Common myeloid progenitor, CD34-positive (primary cell): ENCODE results near the gene ADGRL3.

Experiments
- CTCF ChIA-PET: fragments of 350-600 bp; sonication (Branson Sonifier 250); formaldehyde crosslinking; loops from one replicate; lab custom pipeline; 2021; ENCODE audit warnings: antibody characterized with exemption; lab: Charles Lee
- POLR2A ChIA-PET: fragments of 350-600 bp; sonication (Branson Sonifier 250); formaldehyde crosslinking; loops from one replicate; lab custom pipeline; 2021; ENCODE audit warnings: antibody characterized with exemption; lab: Charles Lee
- DNase-seq, 3 donors: peaks; one replicate each; pipeline versions ENCODE4 v3.0.0 to v3.0.0-alpha.2; 2013
- H3K27ac ChIP-seq, 2 experiments: 1 replicate in 1 of 2; 2 replicates in 1 of 2; pipeline ENCODE4 v1.7.0; 2013; ENCODE audit warnings: inconsistent platforms in 2 of 2, low read length in 2 of 2, mild to moderate bottlenecking in 2 of 2, low read depth in 1 of 2, moderate library complexity in 1 of 2; ENCODE audit not compliant: severe bottlenecking in 2 of 2, insufficient read depth in 1 of 2, poor library complexity in 1 of 2
- H3K27me3 ChIP-seq, 5 experiments: replicated peaks in 2 of 5; 1 replicate in 3 of 5; 2 replicates in 2 of 5; pipeline versions ENCODE4 v1.6.1 to v1.7.0; 2013; ENCODE audit warnings: low read length in 4 of 5, mild to moderate bottlenecking in 2 of 5, moderate library complexity in 2 of 5, inconsistent platforms in 1 of 5; ENCODE audit not compliant: insufficient read depth in 5 of 5, control insufficient read depth in 4 of 5
- H3K36me3 ChIP-seq, 4 experiments: 1 replicate in 2 of 4; 2 replicates in 2 of 4; pipeline versions ENCODE4 v1.6.1 to v1.7.0; 2013; ENCODE audit warnings: low read length in 3 of 4, control low read depth in 1 of 4, mild to moderate bottlenecking in 1 of 4; ENCODE audit not compliant: control insufficient read depth in 4 of 4, insufficient read depth in 4 of 4
- H3K4me1 ChIP-seq, 4 experiments: 1 replicate in 3 of 4; 2 replicates in 1 of 4; pipeline versions ENCODE4 v1.6.1 to v1.7.1; 2013; ENCODE audit warnings: low read length in 3 of 4, mild to moderate bottlenecking in 3 of 4, control low read depth in 1 of 4, inconsistent platforms in 1 of 4, moderate library complexity in 1 of 4; ENCODE audit not compliant: control insufficient read depth in 4 of 4, insufficient read depth in 4 of 4; ENCODE audit errors: control extremely low read depth in 1 of 4
- H3K4me3 ChIP-seq, 7 experiments: 1 replicate in 4 of 7; 2 replicates in 3 of 7; pipeline versions ENCODE4 v1.5.1 to v1.7.0; 2013; ENCODE audit warnings: mild to moderate bottlenecking in 7 of 7, low read length in 6 of 7, moderate library complexity in 6 of 7, inconsistent platforms in 2 of 7, low read depth in 2 of 7, control low read depth in 1 of 7; ENCODE audit not compliant: insufficient read depth in 4 of 7, control insufficient read depth in 1 of 7; ENCODE audit errors: extremely low read depth in 1 of 7
- H3K9me3 ChIP-seq, 5 experiments: 1 replicate in 4 of 5; 2 replicates in 1 of 5; pipeline versions ENCODE4 v1.6.1 to v1.7.1; 2013; ENCODE audit warnings: low read length in 4 of 5, mild to moderate bottlenecking in 2 of 5, inconsistent platforms in 1 of 5, low read depth in 1 of 5, moderate library complexity in 1 of 5; ENCODE audit not compliant: control insufficient read depth in 4 of 5, insufficient read depth in 2 of 5; ENCODE audit errors: control extremely low read depth in 1 of 5
- WGBS: methylation state at CpG from one replicate; pipeline ENCODE4 v1.1.5; 2013; ENCODE audit not compliant: insufficient coverage; 5-methylcytosine and 5-hydroxymethylcytosine counted together

The ADGRL3 gene

DNA sequence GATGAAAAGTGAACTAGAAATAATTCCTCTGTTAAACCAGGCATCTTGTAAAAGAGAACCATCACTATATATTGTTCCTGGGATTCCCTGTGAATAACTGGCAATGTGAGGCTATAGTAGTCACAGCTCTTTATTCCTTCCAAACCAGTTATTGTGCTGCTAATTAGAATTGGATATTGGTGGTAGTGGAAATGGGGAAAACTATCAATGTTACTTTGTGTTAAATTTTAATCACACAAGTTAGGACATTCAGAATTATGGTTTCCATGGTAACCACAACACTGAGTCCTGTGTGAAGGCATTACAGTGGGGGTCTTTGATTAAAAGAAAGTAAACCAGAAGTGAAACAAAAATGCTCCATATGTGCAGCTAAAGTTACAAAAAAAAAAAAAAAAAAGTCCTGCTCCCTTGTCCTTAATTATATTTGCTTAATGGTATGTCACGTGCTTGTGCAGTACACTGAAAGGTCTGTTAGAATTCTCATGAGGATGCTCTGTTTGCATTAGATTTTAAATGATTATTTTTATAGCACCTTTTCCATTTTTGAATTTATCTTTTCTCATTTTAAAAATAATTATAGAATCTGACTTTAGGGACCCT, 200.4 kb downstream of the ADGRL3 start:
- no peak overlapping the region for H3K4me3 ChIP-seq
- H3K4me1 ChIP-seq: no peaks in the 10 kb centered on the region
- H3K9me3 ChIP-seq: no peaks in the 10 kb centered on the region
- POLR2A ChIA-PET: no interaction called here
- H3K36me3 ChIP-seq: no peaks in the 10 kb centered on the region
- DNase-seq: no peak
- no peaks in the 10 kb centered on the region for H3K27me3 ChIP-seq
- CTCF ChIA-PET: no interaction called here
- no CpG with 5 or more reads among the region's 1 CpG for WGBS
- no peak overlapping the region for H3K27ac ChIP-seq

DNA sequence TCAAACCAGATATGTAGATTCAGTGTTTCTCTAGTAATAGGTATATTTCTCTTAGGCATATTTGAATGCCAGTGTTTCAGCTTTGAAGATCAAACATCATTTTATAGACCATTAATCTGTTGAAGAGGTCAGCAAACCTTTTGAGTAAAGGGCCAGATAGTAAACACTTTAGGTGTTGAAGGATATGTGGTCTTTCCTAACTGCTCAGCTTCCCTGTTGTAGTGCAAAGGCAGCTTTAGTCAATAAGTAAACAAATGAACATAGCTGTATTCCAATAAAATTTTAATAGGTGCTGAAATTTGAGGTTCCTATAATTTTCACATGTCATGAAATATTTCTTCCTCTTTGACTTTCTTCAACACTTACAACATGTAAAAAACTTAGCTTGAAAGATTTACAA, 201.6 kb downstream of the ADGRL3 start:
- POLR2A ChIA-PET: no interaction called here
- H3K4me1 ChIP-seq: no peaks in the 10 kb centered on the region
- CTCF ChIA-PET: no interaction called here
- DNase-seq: no peak
- H3K4me3 ChIP-seq: no peak overlapping the region
- no peak overlapping the region for H3K27ac ChIP-seq
- no peaks in the 10 kb centered on the region for H3K27me3 ChIP-seq
- H3K9me3 ChIP-seq: no peaks in the 10 kb centered on the region
- no peaks in the 10 kb centered on the region for H3K36me3 ChIP-seq

DNA sequence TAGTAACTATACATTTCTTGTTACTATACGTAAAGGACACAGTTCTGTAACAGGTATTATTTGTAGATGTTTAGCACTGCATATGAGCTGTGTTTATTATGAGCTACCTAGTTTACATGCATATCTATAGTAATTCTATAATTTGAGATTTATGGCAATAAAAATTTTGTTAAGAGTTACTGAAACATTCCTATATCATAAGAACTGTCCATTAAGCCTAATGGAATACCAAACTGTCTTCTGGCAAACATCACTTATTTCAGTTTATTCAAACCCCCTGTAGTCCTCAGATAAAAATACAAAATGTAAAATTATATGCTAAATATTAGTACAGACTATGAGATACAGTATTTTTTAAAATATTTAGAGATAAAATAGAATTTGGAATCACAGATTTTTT, 205.2 kb downstream of the ADGRL3 start:
- CTCF ChIA-PET: no interaction called here
- no CpG with 5 or more reads among the region's 1 CpG for WGBS
- H3K4me1 ChIP-seq: no peaks in the 10 kb centered on the region
- POLR2A ChIA-PET: no interaction called here
- H3K36me3 ChIP-seq: no peaks in the 10 kb centered on the region
- no peak overlapping the region for H3K4me3 ChIP-seq
- H3K9me3 ChIP-seq: no peaks in the 10 kb centered on the region
- H3K27me3 ChIP-seq: no peaks in the 10 kb centered on the region
- no peak for DNase-seq
- no peak overlapping the region for H3K27ac ChIP-seq

DNA sequence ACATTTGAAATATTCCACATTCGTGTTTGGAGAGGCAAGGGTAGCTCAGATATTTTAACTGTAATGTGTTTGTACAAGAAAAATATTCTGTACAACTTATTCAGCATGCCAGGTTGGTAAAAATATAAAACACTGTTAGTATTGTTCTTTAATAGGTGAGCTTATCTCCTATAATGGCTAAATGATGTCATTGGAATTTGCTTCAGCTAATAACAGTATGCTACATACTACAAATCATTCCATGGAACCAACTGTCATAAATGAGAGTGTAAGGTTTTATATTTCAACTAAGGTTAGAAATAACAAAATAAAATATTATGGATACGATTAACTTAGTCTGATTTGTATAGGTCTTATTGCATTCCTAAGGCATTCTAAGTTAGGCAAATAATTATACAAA, 206.6 kb downstream of the ADGRL3 start:
- Histone ChIP-seq H3K4me3 (no peak overlapping the region), H3K9me3 (no peaks in the 10 kb centered on the region), H3K4me1 (no peaks in the 10 kb centered on the region), H3K27me3 (no peaks in the 10 kb centered on the region), H3K36me3 (no peaks in the 10 kb centered on the region), H3K27ac (no peak overlapping the region)
- CTCF ChIA-PET: interaction anchor here (1.5 kb wide), 1 partner anchor 40 kb away, joined by 3 read pairs; no protein-coding TSS in a partner anchor
- POLR2A ChIA-PET: no interaction called here
- no peak for DNase-seq
- WGBS: no CpG with 5 or more reads among the region's 2 CpGs

DNA sequence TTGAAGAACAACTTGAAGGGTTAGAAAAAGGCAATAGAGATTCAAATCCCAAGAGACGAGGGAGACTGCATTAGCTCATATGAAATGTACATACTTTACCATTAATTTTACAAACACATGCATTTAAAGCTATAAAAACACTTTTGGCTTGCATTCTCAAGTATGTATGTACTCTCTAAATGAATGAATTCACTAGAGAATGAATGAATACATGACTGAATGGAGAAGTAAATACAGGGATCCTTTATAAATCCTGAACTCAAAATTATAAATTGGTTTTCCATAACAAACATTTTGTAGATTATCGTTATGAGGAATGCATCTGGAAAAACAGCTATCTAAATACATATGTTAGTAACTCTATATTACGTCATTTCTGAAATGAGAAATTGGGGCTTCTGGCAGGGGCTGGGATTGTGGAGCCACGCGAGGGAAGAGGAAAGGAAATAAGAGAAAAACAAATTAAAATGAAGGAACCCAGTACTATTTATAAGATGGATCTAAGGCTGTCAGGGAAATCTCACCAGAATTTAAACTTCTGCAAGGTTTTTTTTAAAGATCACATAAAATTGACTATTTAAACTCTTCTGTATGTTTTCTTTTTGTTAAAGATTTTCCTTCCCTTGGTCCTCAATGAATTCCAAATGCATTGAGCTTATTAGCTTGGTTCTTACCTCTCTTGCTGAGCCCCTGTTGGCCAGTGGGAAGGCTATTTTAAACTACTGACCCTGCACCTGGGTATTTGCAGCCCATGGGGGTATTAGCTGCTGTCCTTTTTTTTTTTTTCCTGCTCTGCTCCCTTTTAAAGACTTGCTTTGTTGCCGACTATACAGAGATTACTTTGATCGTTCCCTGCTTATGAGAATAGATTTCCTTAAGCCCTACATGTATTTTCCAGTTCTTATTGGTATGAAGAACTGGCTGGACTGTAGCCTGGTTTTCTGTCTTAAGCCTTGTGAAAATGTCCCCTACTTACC, 207.8 kb downstream of the ADGRL3 start:
- Histone ChIP-seq H3K4me1 (no peaks in the 10 kb centered on the region), H3K9me3 (no peaks in the 10 kb centered on the region), H3K36me3 (no peaks in the 10 kb centered on the region), H3K27ac (no peak overlapping the region), H3K4me3 (no peak overlapping the region), H3K27me3 (no peaks in the 10 kb centered on the region)
- CTCF ChIA-PET: interaction anchor here (1.5 kb wide), 1 partner anchor 39 kb away, joined by 3 read pairs; no protein-coding TSS in a partner anchor
- DNase-seq: no peak
- no CpG with 5 or more reads among the region's 7 CpGs for WGBS
- POLR2A ChIA-PET: no interaction called here

DNA sequence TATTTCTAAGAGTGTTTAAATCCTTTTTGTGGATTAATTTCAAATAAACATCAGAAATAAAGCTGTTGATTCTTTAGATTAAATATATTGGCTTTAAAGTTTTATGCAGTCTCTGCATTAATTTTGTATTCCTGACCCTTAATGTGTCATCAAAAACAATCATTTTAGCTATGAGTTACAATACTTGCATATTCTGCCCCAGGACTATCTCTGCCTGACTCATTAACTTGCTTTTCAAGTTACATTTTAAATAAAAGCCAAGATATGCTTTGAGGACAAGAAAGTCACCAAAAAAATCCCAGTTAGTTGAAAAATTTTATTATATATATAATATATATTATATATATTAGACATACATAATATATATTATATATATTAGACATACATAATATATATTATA, 208.7 kb downstream of the ADGRL3 start:
- no peaks in the 10 kb centered on the region for H3K9me3 ChIP-seq
- no peaks in the 10 kb centered on the region for H3K4me1 ChIP-seq
- CTCF ChIA-PET: no interaction called here
- H3K4me3 ChIP-seq: no peak overlapping the region
- H3K27me3 ChIP-seq: no peaks in the 10 kb centered on the region
- POLR2A ChIA-PET: no interaction called here
- no peaks in the 10 kb centered on the region for H3K36me3 ChIP-seq
- no peak overlapping the region for H3K27ac ChIP-seq
- no peak for DNase-seq

DNA sequence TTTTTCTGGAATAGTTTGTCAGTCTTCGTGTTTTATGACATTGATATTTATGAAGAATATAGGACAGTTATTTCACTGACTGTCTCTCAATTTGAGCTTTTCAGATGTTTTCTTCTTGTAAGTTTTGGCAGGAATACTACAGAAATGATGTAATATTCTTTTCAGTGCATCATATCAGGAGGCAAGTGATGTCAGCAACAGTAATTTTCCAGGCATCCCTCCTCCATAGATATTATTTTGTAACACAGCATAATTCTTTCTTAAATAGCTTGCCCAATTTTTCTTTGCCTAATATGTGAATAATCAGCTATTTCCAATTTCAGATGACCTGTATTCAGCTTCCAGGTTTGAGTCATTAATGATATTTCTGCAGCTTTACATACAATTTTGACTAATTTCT, 211.1 kb downstream of the ADGRL3 start:
- POLR2A ChIA-PET: no interaction called here
- no peaks in the 10 kb centered on the region for H3K4me1 ChIP-seq
- no CpG with 5 or more reads among the region's 1 CpG for WGBS
- H3K9me3 ChIP-seq: no peaks in the 10 kb centered on the region
- no peaks in the 10 kb centered on the region for H3K27me3 ChIP-seq
- no peaks in the 10 kb centered on the region for H3K36me3 ChIP-seq
- H3K27ac ChIP-seq: no peak overlapping the region
- H3K4me3 ChIP-seq: no peak overlapping the region
- no peak for DNase-seq
- CTCF ChIA-PET: no interaction called here
